ENCODE data around the gene TBC1D22A.

- TF ChIP-seq CTCF (IDR thresholded peaks at IDR 0.05 in 2 of 3, conservative IDR thresholded peaks at IDR 0.05 in 1 of 3; ENCODE audit: borderline replicate concordance in 1 of 3, insufficient read depth in 1 of 3, low read depth in 2 of 3, low read length in 2 of 3) = no peak
- TF ChIP-seq POLR2A (IDR thresholded peaks at IDR 0.05; ENCODE audit: borderline replicate concordance, extremely low read depth, insufficient read depth, insufficient read length) = no peak
- TF ChIP-seq POLR2AphosphoS5 (IDR thresholded peaks at IDR 0.05; ENCODE audit: low read depth, low read length) = no peak
- TF ChIP-seq ATF3 (IDR thresholded peaks at IDR 0.05) = no peak
- no peak for TF ChIP-seq EZH2 (IDR thresholded peaks at IDR 0.05)
- TF ChIP-seq RAD21 (IDR thresholded peaks at IDR 0.05; ENCODE audit: low read depth) = no peak
Measured at GRCh38 chr22:47002692-47003091, 240.2 kb downstream of the TBC1D22A start.
